NCI-H226 (cell line): Measurements from ENCODE around the gene CADM4.

ENCODE experiments used
- DNase-seq: peaks from one replicate; pipeline ENCODE4 v3.0.0-alpha.2; 2015

The CADM4 gene

GRCh38 chr19:43578787-43579186 lies 60.9 kb downstream of the CADM4 start:
- DNase-seq: no peak

GRCh38 chr19:43575955-43576878 lies 63.4 kb downstream of the CADM4 start:
- no peak for DNase-seq

GRCh38 chr19:43575156-43575950 lies 64.3 kb downstream of the CADM4 start, which contains the start of the genes PINLYP and XRCC1:
Gene PINLYP, plus strand, starts transcription at chr19:43575801. Its CDS starts 1,391 bp downstream, at chr19:43577192.
Gene XRCC1, minus strand, starts transcription at chr19:43575527. Its CDS starts 69 bp downstream, at chr19:43575458.
- DNase-seq: peak; percentile 97

- DNase-seq: no peak
Observed at GRCh38 chr19:43574424-43575155, 65.1 kb downstream of the CADM4 start.
